ENCODE measurements around the gene GCLM. TPM values are rescaled to one million over a fixed set of nuclear protein-coding genes. Genes with fewer than 3 reads are reported as not detected.
"Not testable (repeated sequence)": the region's sequence is repeated elsewhere in the genome, so short reads cannot be mapped to it uniquely, and the experiment has no call there.

GCLM gene
- 10 to 100 TPM; 14.7 to 30.6 (median 20.9) TPM for polyA plus RNA-seq

GRCh38 chr1:93909146-93910050 is at the start of gene GCLM:
TSS of gene GCLM (minus strand) at chr1:93909430. CDS start at chr1:93909163, 267 bp downstream.
- peak within 1 kb of the TSS; percentile 91 to 99 (median 96) for H3K4me3 Mint-ChIP-seq
- peak within 1 kb of the TSS; percentile 89 to 99 (median 96) for H3K27ac Mint-ChIP-seq
- peaks cover 0 to 1% (median 0%) of the 10 kb centered on the region in 6 donors for H3K9me3 Mint-ChIP-seq
- H3K4me1 Mint-ChIP-seq, result peaks cover 37 to 46% of the 10 kb centered on the region in 2 donors
- peak; percentile 93 to 94 (median 93) for DNase-seq
- peaks cover 0 to 14% (median 7%) of the 10 kb centered on the region in 3 donors for H3K27me3 Mint-ChIP-seq (ENCODE audit: low read depth in 3 of 3)
- H3K36me3 Mint-ChIP-seq, result peaks cover 0 to 4% (median 3%) of the 10 kb centered on the region in 3 donors

GRCh38 chr1:93958726-93959100 is 49.5 kb upstream of the GCLM start:
- H3K27ac Mint-ChIP-seq, result no peak overlapping the region
- H3K4me1 Mint-ChIP-seq, result peaks cover 2 to 7% of the 10 kb centered on the region in 2 donors
- peaks cover 13 to 37% (median 19%) of the 10 kb centered on the region in 6 donors for H3K9me3 Mint-ChIP-seq

GRCh38 chr1:93958032-93958725 is 48.9 kb upstream of the GCLM start:
- Mint-ChIP-seq H3K27me3 (ENCODE audit: low read depth in 3 of 3) (peaks cover 0 to 3% (median 1%) of the 10 kb centered on the region in 3 donors), H3K27ac (no peak overlapping the region), H3K36me3 (peaks cover 16 to 31% (median 26%) of the 10 kb centered on the region in 3 donors), H3K4me1 (peaks cover 2 to 7% of the 10 kb centered on the region in 2 donors), H3K9me3 (peaks cover 13 to 40% (median 20%) of the 10 kb centered on the region in 6 donors), H3K4me3 (no peak overlapping the region)
- DNase-seq, result no peak

More at GRCh38 chr1:93958726-93959100, 49.5 kb upstream of the GCLM start:
- H3K4me3 Mint-ChIP-seq, result no peak overlapping the region
- peaks cover 16 to 31% (median 26%) of the 10 kb centered on the region in 3 donors for H3K36me3 Mint-ChIP-seq
- H3K27me3 Mint-ChIP-seq (ENCODE audit: low read depth in 3 of 3), result peaks cover 0 to 2% (median 1%) of the 10 kb centered on the region in 3 donors
- DNase-seq, result no peak

- no peak for DNase-seq
- Mint-ChIP-seq H3K9me3 (peaks cover 20 to 64% (median 38%) of the 10 kb centered on the region in 6 donors), H3K36me3 (peaks cover 24 to 40% (median 31%) of the 10 kb centered on the region in 3 donors), H3K4me3 (no peak overlapping the region), H3K27ac (no peak overlapping the region), H3K4me1 (peaks cover 2 to 7% of the 10 kb centered on the region in 2 donors), H3K27me3 (ENCODE audit: low read depth in 3 of 3) (peaks cover 2 to 10% (median 4%) of the 10 kb centered on the region in 3 donors)
Observed at GRCh38 chr1:93955765-93956164, 46.5 kb upstream of the GCLM start.

- not testable (repeated sequence) for H3K27ac Mint-ChIP-seq
Observed at GRCh38 chr1:93947002-93947686, 37.9 kb upstream of the GCLM start.

GRCh38 chr1:93938461-93939145 is 29.4 kb upstream of the GCLM start:
- Mint-ChIP-seq H3K27ac (no peak overlapping the region), H3K4me1 (no peaks in the 10 kb centered on the region), H3K36me3 (peaks cover 0 to 5% (median 4%) of the 10 kb centered on the region in 3 donors), H3K27me3 (ENCODE audit: low read depth in 3 of 3) (peaks cover 0 to 4% (median 3%) of the 10 kb centered on the region in 3 donors), H3K4me3 (no peak overlapping the region), H3K9me3 (peaks cover 0 to 9% (median 5%) of the 10 kb centered on the region in 6 donors)
- DNase-seq, result no peak

More at GRCh38 chr1:93947002-93947686, 37.9 kb upstream of the GCLM start:
- not testable (repeated sequence) for H3K4me3 Mint-ChIP-seq, H3K4me1 Mint-ChIP-seq, DNase-seq
- Mint-ChIP-seq H3K27me3 (ENCODE audit: low read depth in 3 of 3) (peaks cover 7 to 13% (median 8%) of the 10 kb centered on the region in 3 donors), H3K9me3 (peaks cover 7 to 26% (median 16%) of the 10 kb centered on the region in 6 donors), H3K36me3 (peaks cover 9 to 23% (median 22%) of the 10 kb centered on the region in 3 donors)

GRCh38 chr1:93937997-93938396 is 28.8 kb upstream of the GCLM start:
- Mint-ChIP-seq H3K4me1 (no peaks in the 10 kb centered on the region), H3K27ac (no peak overlapping the region), H3K27me3 (ENCODE audit: low read depth in 3 of 3) (peaks cover 2 to 7% (median 3%) of the 10 kb centered on the region in 3 donors), H3K9me3 (peaks cover 0 to 9% (median 6%) of the 10 kb centered on the region in 6 donors), H3K36me3 (peaks cover 0 to 5% (median 4%) of the 10 kb centered on the region in 3 donors), H3K4me3 (no peak overlapping the region)
- no peak for DNase-seq

GRCh38 chr1:93925206-93925605 is 16.0 kb upstream of the GCLM start:
- Mint-ChIP-seq H3K27me3 (ENCODE audit: low read depth in 3 of 3) (peaks cover 4 to 6% (median 5%) of the 10 kb centered on the region in 3 donors), H3K36me3 (peaks cover 3 to 12% (median 8%) of the 10 kb centered on the region in 3 donors), H3K4me1 (no peaks in the 10 kb centered on the region), H3K9me3 (peaks cover under 1 to 25% (median 15%) of the 10 kb centered on the region in 6 donors), H3K27ac (no peak overlapping the region), H3K4me3 (no peak overlapping the region)
- DNase-seq, result no peak

GRCh38 chr1:93919780-93920179 is 10.6 kb upstream of the GCLM start:
- Mint-ChIP-seq H3K4me3 (no peak overlapping the region), H3K27ac (no peak overlapping the region), H3K9me3 (no peaks in the 10 kb centered on the region), H3K36me3 (peaks cover 0 to 15% (median 4%) of the 10 kb centered on the region in 3 donors), H3K27me3 (ENCODE audit: low read depth in 3 of 3) (peaks cover 0 to 7% (median 2%) of the 10 kb centered on the region in 3 donors), H3K4me1 (no peaks in the 10 kb centered on the region)
- no peak for DNase-seq

GRCh38 chr1:93917302-93917701 is 8.1 kb upstream of the GCLM start:
- H3K4me1 Mint-ChIP-seq, result no peaks in the 10 kb centered on the region
- H3K27me3 Mint-ChIP-seq (ENCODE audit: low read depth in 3 of 3), result peaks cover 0 to 8% (median 2%) of the 10 kb centered on the region in 3 donors
- H3K36me3 Mint-ChIP-seq, result peaks cover 0 to 16% (median 4%) of the 10 kb centered on the region in 3 donors
- H3K9me3 Mint-ChIP-seq, result no peaks in the 10 kb centered on the region
- DNase-seq, result no peak
- H3K27ac Mint-ChIP-seq, result no peak overlapping the region
- H3K4me3 Mint-ChIP-seq, result no peak overlapping the region

- H3K27me3 Mint-ChIP-seq (ENCODE audit: low read depth in 3 of 3), result peaks cover 0 to 17% (median 7%) of the 10 kb centered on the region in 3 donors
- DNase-seq, H3K36me3 Mint-ChIP-seq, H3K9me3 Mint-ChIP-seq: not testable (repeated sequence)
- H3K27ac Mint-ChIP-seq, result peak overlapping the region in 4 of 6 donors; percentile 9 to 86 (median 28)
- peak overlapping the region in 2 of 5 donors; percentile 7 to 39 for H3K4me3 Mint-ChIP-seq
- H3K4me1 Mint-ChIP-seq, result peaks cover 29 to 37% of the 10 kb centered on the region in 2 donors
Observed at GRCh38 chr1:93910880-93911279, 1.6 kb upstream of the GCLM start.

GRCh38 chr1:93910305-93910704 is 1.1 kb upstream of the GCLM start:
- peak overlapping the region; percentile 85 to 97 (median 91) for H3K4me3 Mint-ChIP-seq
- peaks cover 0 to 1% (median 0%) of the 10 kb centered on the region in 6 donors for H3K9me3 Mint-ChIP-seq

More at GRCh38 chr1:93910305-93910704, 1.1 kb upstream of the GCLM start:
- Mint-ChIP-seq H3K4me1 (peaks cover 31 to 41% of the 10 kb centered on the region in 2 donors), H3K27me3 (ENCODE audit: low read depth in 3 of 3) (peaks cover 0 to 17% (median 7%) of the 10 kb centered on the region in 3 donors), H3K36me3 (peaks cover 0 to 4% (median 3%) of the 10 kb centered on the region in 3 donors), H3K27ac (peak overlapping the region; percentile 86 to 97 (median 93))
- DNase-seq, result peak in 1 of 3 donors; percentile 3

Data from immature natural killer cell (primary cell).